Astrocyte (in vitro differentiated cells and primary cell): ENCODE data around the gene CA12.

Experiments
- EZH2 ChIP-seq: IDR thresholded peaks from 2 replicates; pipeline ENCODE4 v1.6.1; 2012; ENCODE audit warnings: mild to moderate bottlenecking, low read length, inconsistent platforms; ENCODE audit not compliant: insufficient read depth
- TF ChIP-seq, protein P1 (sequence below): IDR thresholded peaks from 2 replicates; pipeline ENCODE4 v1.5.1; 2011; ENCODE audit warnings: low read depth, mild to moderate bottlenecking, inconsistent platforms, low read length, moderate library complexity; ENCODE audit not compliant: insufficient read depth

DNA sequence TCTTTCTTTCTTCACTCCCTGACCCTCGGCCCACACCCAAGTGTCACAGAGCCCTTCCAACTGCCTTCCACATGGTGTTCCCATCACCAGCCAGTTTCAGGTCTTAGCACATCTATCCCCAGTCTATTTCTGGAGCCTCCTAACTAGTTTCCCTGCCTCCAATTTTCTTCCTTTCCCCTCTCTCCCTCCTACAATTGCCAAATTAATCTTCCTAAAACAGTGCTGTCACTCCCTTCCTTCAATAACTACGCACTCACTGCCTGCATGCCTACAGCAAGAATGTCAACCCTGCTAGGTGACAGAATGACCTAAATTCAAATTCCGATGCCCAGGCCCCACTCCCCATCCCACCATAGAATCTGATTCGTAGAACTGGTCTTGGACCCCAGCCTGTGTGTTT lies 36.1 kb upstream of the CA12 start:
- TF ChIP-seq, protein P1, sequence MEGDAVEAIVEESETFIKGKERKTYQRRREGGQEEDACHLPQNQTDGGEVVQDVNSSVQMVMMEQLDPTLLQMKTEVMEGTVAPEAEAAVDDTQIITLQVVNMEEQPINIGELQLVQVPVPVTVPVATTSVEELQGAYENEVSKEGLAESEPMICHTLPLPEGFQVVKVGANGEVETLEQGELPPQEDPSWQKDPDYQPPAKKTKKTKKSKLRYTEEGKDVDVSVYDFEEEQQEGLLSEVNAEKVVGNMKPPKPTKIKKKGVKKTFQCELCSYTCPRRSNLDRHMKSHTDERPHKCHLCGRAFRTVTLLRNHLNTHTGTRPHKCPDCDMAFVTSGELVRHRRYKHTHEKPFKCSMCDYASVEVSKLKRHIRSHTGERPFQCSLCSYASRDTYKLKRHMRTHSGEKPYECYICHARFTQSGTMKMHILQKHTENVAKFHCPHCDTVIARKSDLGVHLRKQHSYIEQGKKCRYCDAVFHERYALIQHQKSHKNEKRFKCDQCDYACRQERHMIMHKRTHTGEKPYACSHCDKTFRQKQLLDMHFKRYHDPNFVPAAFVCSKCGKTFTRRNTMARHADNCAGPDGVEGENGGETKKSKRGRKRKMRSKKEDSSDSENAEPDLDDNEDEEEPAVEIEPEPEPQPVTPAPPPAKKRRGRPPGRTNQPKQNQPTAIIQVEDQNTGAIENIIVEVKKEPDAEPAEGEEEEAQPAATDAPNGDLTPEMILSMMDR, result no peak
- no peak for TF ChIP-seq EZH2
